ENCODE data around the gene RBMS3.

- TF ChIP-seq CTCF (IDR thresholded peaks at IDR 0.05) (no peak), POLR2A (IDR thresholded peaks at IDR 0.05) (no peak)
These were observed 309.1 kb downstream of the RBMS3 start for GRCh38 chr3:29590012-29590411.
